Activated naive CD4-positive, alpha-beta T cell treated with anti-CD3 and anti-CD28 coated beads for 36 hours (primary cell): ENCODE data around the gene PDE3A. TPM values are rescaled to one million over a fixed set of nuclear protein-coding genes. Genes with fewer than 3 reads are reported as not detected.
A peak's percentile ranks its signal among the peaks of the same experiment; 100 is the strongest.
"Not testable (repeated sequence)": the region's sequence is repeated elsewhere in the genome, so short reads cannot be mapped to it uniquely, and the experiment has no call there.

ENCODE experiments used
- CTCF ChIA-PET: fragments of 350-600 bp; sonication (Branson Sonifier 250); formaldehyde crosslinking; loops from one replicate; lab custom pipeline; 2021; ENCODE audit warnings: antibody characterized with exemption; lab: Charles Lee
- DNase-seq: peaks from one replicate; pipeline ENCODE4 v3.0.0-alpha.2; 2020
- H3K27ac Mint-ChIP-seq: one replicate; pipeline ENCODE4 v1.8.0; 2021; ENCODE audit warnings: mild to moderate bottlenecking, mixed read lengths
- H3K27me3 Mint-ChIP-seq: one replicate; pipeline ENCODE4 v1.8.0; 2021; ENCODE audit warnings: low read depth, mixed read lengths
- H3K36me3 Mint-ChIP-seq: one replicate; pipeline ENCODE4 v1.8.0; 2021; ENCODE audit warnings: low read depth, mixed read lengths
- H3K4me1 Mint-ChIP-seq: one replicate; pipeline ENCODE4 v1.8.0; 2021; ENCODE audit warnings: low read depth, mixed read lengths
- H3K4me3 Mint-ChIP-seq: one replicate; pipeline ENCODE4 v1.8.0; 2021; ENCODE audit warnings: mild to moderate bottlenecking, moderate library complexity, mixed read lengths
- H3K9me3 Mint-ChIP-seq: one replicate; pipeline ENCODE4 v1.8.0; 2021; ENCODE audit warnings: mixed read lengths
- intact Hi-C: fragments of 100-400 bp; cut with micrococcal nuclease; formaldehyde crosslinking; loops from one replicate; pipeline ENCODE4 v1.15.1; 2023
- total RNA-seq, 2 experiments: library from RNA; stranded (reverse); gene quantifications; one replicate each; pipeline ENCODE4 v1.2.3, GENCODE V29; 2021

The PDE3A gene
- not detected for total RNA-seq

- Mint-ChIP-seq H3K36me3 (no peaks in the 10 kb centered on the region), H3K27me3 (peaks cover 40% of the 10 kb centered on the region), H3K4me1 (peaks cover 9% of the 10 kb centered on the region), H3K27ac (no peak within 1 kb of the TSS), H3K9me3 (no peaks in the 10 kb centered on the region), H3K4me3 (peak within 1 kb of the TSS; percentile 29)
- no peak for DNase-seq
- intact Hi-C loops: no loop called here
- CTCF ChIA-PET: no interaction called here
Observed at GRCh38 chr12:20368114-20368650, at the start of gene PDE3A. Gene PDE3A, plus strand, starts transcription at chr12:20368537. Its CDS starts 748 bp downstream, at chr12:20369285.

GRCh38 chr12:20319366-20319765 is 49.0 kb upstream of the PDE3A start:
- Mint-ChIP-seq H3K36me3 (no peaks in the 10 kb centered on the region), H3K27ac (no peak overlapping the region), H3K4me1 (no peaks in the 10 kb centered on the region), H3K4me3 (no peak overlapping the region), H3K27me3 (no peaks in the 10 kb centered on the region), H3K9me3 (no peaks in the 10 kb centered on the region)
- no peak for DNase-seq
- intact Hi-C loops: no loop called here
- CTCF ChIA-PET: no interaction called here

- no peaks in the 10 kb centered on the region for H3K4me1 Mint-ChIP-seq
- H3K36me3 Mint-ChIP-seq: no peaks in the 10 kb centered on the region
- CTCF ChIA-PET: no interaction called here
- H3K27me3 Mint-ChIP-seq: no peaks in the 10 kb centered on the region
- no peaks in the 10 kb centered on the region for H3K9me3 Mint-ChIP-seq
- intact Hi-C loops: no loop called here
- no peak overlapping the region for H3K4me3 Mint-ChIP-seq
- DNase-seq: no peak
- H3K27ac Mint-ChIP-seq: no peak overlapping the region
Observed at GRCh38 chr12:20320552-20320951, 47.8 kb upstream of the PDE3A start.

- H3K4me1 Mint-ChIP-seq, intact Hi-C loops, H3K4me3 Mint-ChIP-seq, H3K27ac Mint-ChIP-seq, H3K27me3 Mint-ChIP-seq, DNase-seq, H3K9me3 Mint-ChIP-seq, CTCF ChIA-PET, H3K36me3 Mint-ChIP-seq: not testable (repeated sequence)
Observed at GRCh38 chr12:20330826-20331505, 37.4 kb upstream of the PDE3A start.

- CTCF ChIA-PET: no interaction called here
- intact Hi-C loops: no loop called here
- no peak for DNase-seq
- H3K4me3 Mint-ChIP-seq: no peak overlapping the region
- H3K36me3 Mint-ChIP-seq: no peaks in the 10 kb centered on the region
- peaks cover 5% of the 10 kb centered on the region for H3K9me3 Mint-ChIP-seq
- no peaks in the 10 kb centered on the region for H3K27me3 Mint-ChIP-seq
- H3K4me1 Mint-ChIP-seq: no peaks in the 10 kb centered on the region
- no peak overlapping the region for H3K27ac Mint-ChIP-seq
Observed at GRCh38 chr12:20339060-20339459, 29.3 kb upstream of the PDE3A start.

- H3K27ac Mint-ChIP-seq: no peak overlapping the region
- no peaks in the 10 kb centered on the region for H3K36me3 Mint-ChIP-seq
- H3K27me3 Mint-ChIP-seq: no peaks in the 10 kb centered on the region
- no peak overlapping the region for H3K4me3 Mint-ChIP-seq
- no peaks in the 10 kb centered on the region for H3K4me1 Mint-ChIP-seq
- CTCF ChIA-PET: no interaction called here
- intact Hi-C loops: no loop called here
- no peaks in the 10 kb centered on the region for H3K9me3 Mint-ChIP-seq
- DNase-seq: no peak
Observed at GRCh38 chr12:20342111-20342510, 26.2 kb upstream of the PDE3A start.

GRCh38 chr12:20345866-20346265 is 22.5 kb upstream of the PDE3A start:
- Mint-ChIP-seq H3K27ac (no peak overlapping the region), H3K27me3 (no peaks in the 10 kb centered on the region), H3K9me3 (no peaks in the 10 kb centered on the region), H3K4me1 (no peaks in the 10 kb centered on the region), H3K4me3 (no peak overlapping the region), H3K36me3 (no peaks in the 10 kb centered on the region)
- CTCF ChIA-PET: no interaction called here
- intact Hi-C loops: no loop called here
- DNase-seq: no peak

- Mint-ChIP-seq H3K27ac (no peak overlapping the region), H3K4me3 (no peak overlapping the region), H3K27me3 (no peaks in the 10 kb centered on the region), H3K4me1 (no peaks in the 10 kb centered on the region), H3K9me3 (no peaks in the 10 kb centered on the region), H3K36me3 (no peaks in the 10 kb centered on the region)
- intact Hi-C loops: no loop called here
- no peak for DNase-seq
- CTCF ChIA-PET: no interaction called here
Observed at GRCh38 chr12:20350026-20350425, 18.3 kb upstream of the PDE3A start.

GRCh38 chr12:20350495-20350894 is 17.8 kb upstream of the PDE3A start:
- Mint-ChIP-seq H3K27me3 (no peaks in the 10 kb centered on the region), H3K4me1 (no peaks in the 10 kb centered on the region), H3K9me3 (no peaks in the 10 kb centered on the region), H3K36me3 (no peaks in the 10 kb centered on the region), H3K4me3 (no peak overlapping the region), H3K27ac (no peak overlapping the region)
- intact Hi-C loops: no loop called here
- CTCF ChIA-PET: no interaction called here
- no peak for DNase-seq

- H3K9me3 Mint-ChIP-seq: peaks cover 1% of the 10 kb centered on the region
- intact Hi-C loops: no loop called here
- CTCF ChIA-PET: no interaction called here
- H3K27me3 Mint-ChIP-seq: no peaks in the 10 kb centered on the region
- no peaks in the 10 kb centered on the region for H3K36me3 Mint-ChIP-seq
- no peak overlapping the region for H3K4me3 Mint-ChIP-seq
- no peak overlapping the region for H3K27ac Mint-ChIP-seq
- no peaks in the 10 kb centered on the region for H3K4me1 Mint-ChIP-seq
- DNase-seq: no peak
Observed at GRCh38 chr12:20351406-20351805, 16.9 kb upstream of the PDE3A start.

GRCh38 chr12:20356048-20356447 is 12.3 kb upstream of the PDE3A start:
- Mint-ChIP-seq H3K4me3 (no peak overlapping the region), H3K36me3 (no peaks in the 10 kb centered on the region), H3K27me3 (no peaks in the 10 kb centered on the region), H3K4me1 (no peaks in the 10 kb centered on the region), H3K27ac (no peak overlapping the region), H3K9me3 (peaks cover 1% of the 10 kb centered on the region)
- intact Hi-C loops: no loop called here
- DNase-seq: no peak
- CTCF ChIA-PET: no interaction called here

- Mint-ChIP-seq H3K27ac (no peak overlapping the region), H3K36me3 (no peaks in the 10 kb centered on the region), H3K9me3 (peaks cover 3% of the 10 kb centered on the region), H3K4me3 (no peak overlapping the region), H3K4me1 (no peaks in the 10 kb centered on the region), H3K27me3 (peaks cover 2% of the 10 kb centered on the region)
- intact Hi-C loops: no loop called here
- CTCF ChIA-PET: no interaction called here
- no peak for DNase-seq
Observed at GRCh38 chr12:20360407-20360806, 7.9 kb upstream of the PDE3A start.

GRCh38 chr12:20361416-20361815 is 6.9 kb upstream of the PDE3A start:
- H3K27ac Mint-ChIP-seq: no peak overlapping the region

More at GRCh38 chr12:20361416-20361815, 6.9 kb upstream of the PDE3A start:
- H3K4me1 Mint-ChIP-seq: no peaks in the 10 kb centered on the region
- peaks cover 6% of the 10 kb centered on the region for H3K27me3 Mint-ChIP-seq
- CTCF ChIA-PET: no interaction called here
- H3K9me3 Mint-ChIP-seq: peaks cover 1% of the 10 kb centered on the region
- intact Hi-C loops: no loop called here
- no peaks in the 10 kb centered on the region for H3K36me3 Mint-ChIP-seq
- H3K4me3 Mint-ChIP-seq: no peak overlapping the region
- no peak for DNase-seq
